Erythroblast (primary cell): ENCODE data around the gene CCDC18.
A peak's percentile ranks its signal among the peaks of the same experiment; 100 is the strongest.

Experiments
- DNase-seq, 2 experiments: peaks; one replicate each; lab custom pipeline; 2025; lab: John Stamatoyannopoulos, UW
- GATA1 ChIP-seq: IDR thresholded peaks from 2 replicates; pipeline ENCODE4 v1.6.1; 2011; ENCODE audit warnings: low read depth, mild to moderate bottlenecking, control low read depth, low read length, moderate library complexity
- POLR2A ChIP-seq: IDR thresholded peaks from 2 replicates; pipeline ENCODE4 v1.6.1; 2011; ENCODE audit warnings: mild to moderate bottlenecking, low read length

CCDC18 gene

GRCh38 chr1:93283496-93283895, 103.0 kb downstream of the CCDC18 start:
- DNase-seq: no peak
- TF ChIP-seq POLR2A: no peak
- TF ChIP-seq GATA1: no peak

- TF ChIP-seq POLR2A (no peak), GATA1 (no peak)
- peak; percentile 18 to 43 for DNase-seq
These were observed 108.0 kb downstream of the CCDC18 start for GRCh38 chr1:93288558-93288957.

GRCh38 chr1:93296555-93297154, 116.1 kb downstream of the CCDC18 start:
- TF ChIP-seq GATA1: no peak
- TF ChIP-seq POLR2A: no peak
- no peak for DNase-seq

GRCh38 chr1:93301131-93301530, 120.6 kb downstream of the CCDC18 start:
- no peak for TF ChIP-seq GATA1
- no peak for TF ChIP-seq POLR2A
- no peak for DNase-seq

GRCh38 chr1:93302078-93302477, 121.6 kb downstream of the CCDC18 start:
- no peak for DNase-seq
- TF ChIP-seq POLR2A: no peak
- no peak for TF ChIP-seq GATA1

GRCh38 chr1:93304716-93305138, 124.2 kb downstream of the CCDC18 start:
- TF ChIP-seq POLR2A: no peak
- no peak for TF ChIP-seq GATA1
- DNase-seq: peak; percentile 57 to 69

GRCh38 chr1:93306920-93307319, 126.4 kb downstream of the CCDC18 start:
- DNase-seq: no peak
- TF ChIP-seq GATA1 (no peak), POLR2A (no peak)

- TF ChIP-seq POLR2A (no peak), GATA1 (no peak)
- no peak for DNase-seq
These were observed 132.5 kb downstream of the CCDC18 start for GRCh38 chr1:93313026-93313425.

GRCh38 chr1:93317207-93317606, 136.7 kb downstream of the CCDC18 start:
- no peak for DNase-seq
- no peak for TF ChIP-seq GATA1
- TF ChIP-seq POLR2A: no peak

GRCh38 chr1:93317943-93318342, 137.4 kb downstream of the CCDC18 start:
- TF ChIP-seq POLR2A (no peak), GATA1 (no peak)
- DNase-seq: no peak

GRCh38 chr1:93321720-93322119, 141.2 kb downstream of the CCDC18 start:
- TF ChIP-seq POLR2A (no peak), GATA1 (no peak)
- no peak for DNase-seq

- DNase-seq: no peak
- no peak for TF ChIP-seq POLR2A
- TF ChIP-seq GATA1: no peak
These were observed 141.8 kb downstream of the CCDC18 start for GRCh38 chr1:93322349-93322748.

GRCh38 chr1:93323185-93323820, 142.8 kb downstream of the CCDC18 start:
- TF ChIP-seq GATA1 (no peak), POLR2A (no peak)
- no peak for DNase-seq
